ENCODE data around the gene MALL.

MALL gene

GRCh38 chr2:110107092-110108079 lies 8.2 kb downstream of the MALL start:
- no peak for DNase-seq (ENCODE audit: low read depth)
- H3K4me3 ChIP-seq (ENCODE audit: control insufficient read depth, low read depth, low read length): no peak overlapping the region
- no peak for TF ChIP-seq CTCF (conservative IDR thresholded peaks at IDR 0.05; ENCODE audit: control insufficient read depth, insufficient read depth, low read depth, low read length)

- no peak for TF ChIP-seq CTCF (conservative IDR thresholded peaks at IDR 0.05; ENCODE audit: control insufficient read depth, insufficient read depth, low read depth, low read length)
- no peak overlapping the region for H3K4me3 ChIP-seq (ENCODE audit: control insufficient read depth, low read depth, low read length)
- DNase-seq (ENCODE audit: low read depth): peak; percentile 89
These were observed 9.0 kb downstream of the MALL start for GRCh38 chr2:110106642-110107041.

GRCh38 chr2:110105608-110106467 lies 9.8 kb downstream of the MALL start:
- no peak for TF ChIP-seq CTCF (conservative IDR thresholded peaks at IDR 0.05; ENCODE audit: control insufficient read depth, insufficient read depth, low read depth, low read length)
- no peak overlapping the region for H3K4me3 ChIP-seq (ENCODE audit: control insufficient read depth, low read depth, low read length)
- peak; percentile 73 for DNase-seq (ENCODE audit: low read depth)

- no peak for DNase-seq (ENCODE audit: low read depth)
- no peak for TF ChIP-seq CTCF (conservative IDR thresholded peaks at IDR 0.05; ENCODE audit: control insufficient read depth, insufficient read depth, low read depth, low read length)
- H3K4me3 ChIP-seq (ENCODE audit: control insufficient read depth, low read depth, low read length): no peak overlapping the region
These were observed 10.4 kb downstream of the MALL start for GRCh38 chr2:110105183-110105582.

GRCh38 chr2:110104025-110104771 lies 11.4 kb downstream of the MALL start:
- H3K4me3 ChIP-seq (ENCODE audit: control insufficient read depth, low read depth, low read length): no peak overlapping the region
- TF ChIP-seq CTCF (conservative IDR thresholded peaks at IDR 0.05; ENCODE audit: control insufficient read depth, insufficient read depth, low read depth, low read length): no peak
- no peak for DNase-seq (ENCODE audit: low read depth)

Measured in fibroblast of mammary gland (primary cell).